Esophagus muscularis mucosa (tissue), 3 donors: ENCODE data around the gene MIOX.

Experiments
- CTCF ChIP-seq, 3 experiments: fragments of 200-600 bp in 2 of 3; fragments of 450-650 bp in 1 of 3; sonication (generic) in 2 of 3; IDR thresholded peaks; one replicate each; pipeline ENCODE4 v1.5.1; 2017 to 2019; ENCODE audit warnings: antibody characterized with exemption in 3 of 3, mild to moderate bottlenecking in 2 of 3, moderate library complexity in 1 of 3
- POLR2A ChIP-seq: fragments of 450-650 bp; IDR thresholded peaks from one replicate; pipeline ENCODE4 v1.6.1; 2017; ENCODE audit warnings: antibody characterized with exemption, moderate library complexity, mild to moderate bottlenecking, low read depth
- POLR2AphosphoS5 ChIP-seq, 2 donors: sonication (generic); formaldehyde crosslinking; IDR thresholded peaks; one replicate each; pipeline ENCODE4 v1.6.1; 2017; ENCODE audit warnings: antibody characterized with exemption in 2 of 2

DNA sequence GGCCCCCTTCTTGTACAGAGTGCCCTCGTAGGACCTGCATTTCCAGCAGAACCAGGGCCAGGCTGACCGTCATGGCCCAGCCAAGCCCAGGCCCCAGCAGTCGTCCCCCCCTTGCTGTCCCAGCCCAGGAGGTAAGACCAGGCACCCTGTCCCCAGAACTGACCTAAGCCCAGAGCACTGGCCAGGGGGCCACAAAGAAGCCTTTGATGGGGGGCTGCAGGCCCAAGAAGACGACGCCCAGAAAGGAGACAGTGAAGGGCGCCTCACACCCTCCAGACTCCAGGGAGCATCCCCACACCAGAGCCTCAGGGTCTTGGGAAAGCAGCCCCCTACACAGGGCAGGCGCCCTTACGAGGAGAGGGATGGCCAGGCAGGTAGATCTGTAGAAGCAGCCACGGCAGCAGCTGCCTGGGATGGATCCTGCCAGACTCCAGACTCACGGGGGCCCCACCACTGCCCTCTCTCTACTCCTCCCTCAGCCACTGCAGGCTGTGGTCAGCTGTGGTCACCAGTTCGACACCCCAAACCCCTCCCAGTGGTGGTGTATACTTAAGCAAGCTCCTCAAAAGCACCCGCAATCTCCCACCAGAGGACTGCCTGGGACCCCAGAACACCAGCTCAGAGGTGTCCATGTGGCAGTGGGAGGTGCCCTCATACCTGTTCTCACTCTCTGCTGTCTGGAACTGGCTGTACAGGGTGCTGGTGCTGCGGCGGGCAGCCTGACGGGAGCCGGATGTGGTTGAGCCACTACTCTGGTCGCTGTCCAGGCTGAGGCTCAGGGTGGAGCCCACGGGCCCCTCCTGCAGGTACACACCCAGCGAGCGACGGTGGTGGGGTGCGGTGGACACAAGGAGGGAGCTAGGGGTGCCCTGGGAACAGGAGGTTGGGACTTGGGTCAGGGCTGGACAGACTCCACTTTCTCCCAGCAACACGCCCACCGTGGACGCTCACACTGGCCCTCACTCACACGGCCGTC, 38.8 kb upstream of the MIOX start:
- TF ChIP-seq CTCF (IDR thresholded peaks at IDR 0.05) (no peak), POLR2AphosphoS5 (IDR thresholded peaks at IDR 0.05) (no peak), POLR2A (no peak)
